ENCODE results near the gene OR5M3. TPM values are rescaled to one million over a fixed set of nuclear protein-coding genes. Genes with fewer than 3 reads are reported as not detected.

OR5M3 gene
- polyA plus RNA-seq, 3 donors, result not detected

- no peak for TF ChIP-seq CTCF (IDR thresholded peaks at IDR 0.05)
- Histone ChIP-seq H3K9me3 (replicated peaks in 1 of 2; ENCODE audit: control insufficient read depth in 1 of 2, insufficient read depth in 1 of 2, low read length in 2 of 2) (no peaks in the 10 kb centered on the region), H4K20me1 (ENCODE audit: insufficient read depth, low read length) (no peaks in the 10 kb centered on the region), H3K79me2 (ENCODE audit: insufficient read depth, low read length) (no peaks in the 10 kb centered on the region), H3K36me3 (replicated peaks in 1 of 2; ENCODE audit: control insufficient read depth in 1 of 2, insufficient read depth in 2 of 2, low read length in 2 of 2) (no peaks in the 10 kb centered on the region), H3K4me3 (replicated peaks in 1 of 3; ENCODE audit: low read depth in 2 of 3, low read length in 3 of 3) (no peak overlapping the region), H3K4me2 (replicated peaks; ENCODE audit: extremely low read depth, low read length, poor library complexity, severe bottlenecking) (no peak overlapping the region), H3K9ac (ENCODE audit: insufficient read depth, low read length, poor library complexity, severe bottlenecking) (no peak overlapping the region), H2AFZ (ENCODE audit: insufficient read depth, low read depth, low read length, poor library complexity, severe bottlenecking) (no peak overlapping the region), H3K27me3 (ENCODE audit: control insufficient read depth in 2 of 2, insufficient read depth in 2 of 2, low read length in 2 of 2) (no peaks in the 10 kb centered on the region), H3K27ac (ENCODE audit: low read depth in 1 of 2, low read length in 2 of 2) (no peak overlapping the region), H3K4me1 (ENCODE audit: control insufficient read depth in 1 of 2, insufficient read depth in 2 of 2, low read length in 2 of 2) (no peaks in the 10 kb centered on the region)
- peaks cover 0 to 6% (median 2%) of the 10 kb centered on the region in 7 donors for H3K9me3 Mint-ChIP-seq
- H3K4me1 Mint-ChIP-seq, result no peaks in the 10 kb centered on the region
- no peak for DNase-seq
- 68% methylated on average over 2 of the region's 4 CpGs for WGBS (ENCODE audit: insufficient coverage)
- no peaks in the 10 kb centered on the region for H3K36me3 Mint-ChIP-seq
- H3K27ac Mint-ChIP-seq, result no peak overlapping the region
- H3K27me3 Mint-ChIP-seq (ENCODE audit: low read depth in 3 of 3), result no peaks in the 10 kb centered on the region
- intact Hi-C loops (cut with micrococcal nuclease), result loop anchor here in 1 of 2 donors (10.0 kb wide), 1 partner anchor 59 kb away; no protein-coding TSS in a partner anchor
- H3K4me3 Mint-ChIP-seq, result no peak overlapping the region
Measured at GRCh38 chr11:56453521-56453920, 19.6 kb downstream of the OR5M3 start.

Other genes starting within 250 kb of the OR5M3 start
- gene OR5T2, start 239.1 kb downstream of the OR5M3 start, polyA plus RNA-seq, result not detected
- gene OR5T3, start 221.1 kb downstream of the OR5M3 start, polyA plus RNA-seq, result not detected
- not detected for gene OR5T1, start 199.2 kb downstream of the OR5M3 start, polyA plus RNA-seq
- gene OR8H1, start 181.1 kb downstream of the OR5M3 start, polyA plus RNA-seq, result not detected
- gene OR8K3, start 158.2 kb downstream of the OR5M3 start, polyA plus RNA-seq, result not detected
- not detected for gene OR8K1, start 127.3 kb downstream of the OR5M3 start, polyA plus RNA-seq
- not detected for gene OR8J1, start 119.1 kb downstream of the OR5M3 start, polyA plus RNA-seq
- gene OR8U1, start 97.7 kb downstream of the OR5M3 start, polyA plus RNA-seq, result not detected
- gene OR5AL1, start 60.7 kb downstream of the OR5M3 start, polyA plus RNA-seq, result not detected
- gene OR5M8, start 18.0 kb upstream of the OR5M3 start, polyA plus RNA-seq, result not detected
- gene OR5M11, start 69.9 kb upstream of the OR5M3 start, polyA plus RNA-seq, result not detected
- gene OR5M10, start 104.4 kb upstream of the OR5M3 start, polyA plus RNA-seq, result not detected
- not detected for gene OR5M1, start 141.5 kb upstream of the OR5M3 start, polyA plus RNA-seq
- gene OR5AP2, start 169.1 kb upstream of the OR5M3 start, polyA plus RNA-seq, result not detected
- gene OR5AR1, start 190.3 kb upstream of the OR5M3 start, polyA plus RNA-seq, result not detected
- not detected for gene OR9G1, start 225.7 kb upstream of the OR5M3 start, polyA plus RNA-seq